H1 (cell line): Measurements from ENCODE around the gene ZRANB1. TPM values are rescaled to one million over a fixed set of nuclear protein-coding genes. Genes with fewer than 3 reads are reported as not detected.

ENCODE experiments used
- CTCF ChIA-PET: fragments of 300-600 bp; sonication (Branson Sonifier 250); formaldehyde crosslinking; loops from one replicate; lab custom pipeline; 2021; ENCODE audit not compliant: partially characterized antibody; lab: Charles Lee
- POLR2A ChIA-PET: fragments of 300-600 bp; sonication (Branson Sonifier 250); formaldehyde crosslinking; loops from one replicate; lab custom pipeline; 2021; ENCODE audit warnings: inconsistent platforms; ENCODE audit not compliant: partially characterized antibody; lab: Charles Lee
- DNase-seq, 2 experiments: peaks; one replicate each; pipeline versions ENCODE4 v3.0.0 to v3.0.0-alpha.2; 2010 to 2022; ENCODE audit warnings: low spot score in 2 of 2, low read depth in 1 of 2, mixed read lengths in 1 of 2
- FAIRE-seq: peaks from 2 replicates; lab custom pipeline; 2011; peaks lifted over from hg19 to GRCh38; lab: Jason Lieb, UNC
- H2AFZ ChIP-seq: 2 replicates; pipeline ENCODE4 v1.8.1; 2012; ENCODE audit warnings: low read length, inconsistent platforms
- H2AK5ac ChIP-seq: 2 replicates; pipeline ENCODE4 v1.6.1; 2013; ENCODE audit warnings: low read depth, low read length
- H2BK120ac ChIP-seq: replicated peaks from 2 replicates; pipeline ENCODE3; 2013; ENCODE audit warnings: low read depth, low read length, inconsistent platforms
- H2BK12ac ChIP-seq: 2 replicates; pipeline ENCODE4 v1.6.1; 2013; ENCODE audit warnings: low read depth, low read length
- H2BK15ac ChIP-seq: 2 replicates; pipeline ENCODE4 v1.6.1; 2013; ENCODE audit warnings: low read length
- H2BK20ac ChIP-seq: 2 replicates; pipeline ENCODE4 v1.6.1; 2013; ENCODE audit warnings: low read length
- H2BK5ac ChIP-seq: 2 replicates; pipeline ENCODE4 v1.6.1; 2013; ENCODE audit warnings: low read depth, low read length
- H3K14ac ChIP-seq: 2 replicates; pipeline ENCODE4 v1.6.1; 2013; ENCODE audit warnings: inconsistent platforms; ENCODE audit not compliant: insufficient read length
- H3K18ac ChIP-seq: 2 replicates; pipeline ENCODE4 v1.6.1; 2013; ENCODE audit warnings: low read length; ENCODE audit errors: extremely low read depth
- H3K23ac ChIP-seq: 2 replicates; pipeline ENCODE4 v1.6.1; 2013; ENCODE audit warnings: inconsistent platforms; ENCODE audit not compliant: insufficient read length
- H3K23me2 ChIP-seq: 2 replicates; pipeline ENCODE4 v1.6.1; 2013; ENCODE audit warnings: low read depth, low read length
- H3K27ac ChIP-seq: 2 replicates; pipeline ENCODE4 v1.6.1; 2011; ENCODE audit warnings: low read depth, low read length, inconsistent platforms
- H3K27me3 ChIP-seq, 4 experiments: replicated peaks in 1 of 4; 1 replicate in 1 of 4; 2 replicates in 3 of 4; pipeline versions ENCODE4 v1.6.1 to v1.8.1; 2011 to 2013; ENCODE audit warnings: low read length in 3 of 4, mild to moderate bottlenecking in 3 of 4, inconsistent platforms in 2 of 4, mixed read lengths in 2 of 4, moderate library complexity in 1 of 4; ENCODE audit not compliant: control insufficient read depth in 3 of 4, insufficient read depth in 3 of 4; ENCODE audit errors: extremely low read depth in 1 of 4
- H3K36me3 ChIP-seq, 4 experiments: 2 replicates each; pipeline versions ENCODE4 v1.6.1 to v1.8.1; 2011 to 2013; ENCODE audit warnings: mild to moderate bottlenecking in 4 of 4, low read length in 3 of 4, moderate library complexity in 2 of 4, control low read depth in 1 of 4, inconsistent platforms in 1 of 4; ENCODE audit not compliant: insufficient read depth in 4 of 4, control insufficient read depth in 2 of 4
- H3K4ac ChIP-seq: replicated peaks from 2 replicates; pipeline ENCODE3; 2013; ENCODE audit warnings: low read length, low read depth, mixed read lengths, inconsistent platforms; ENCODE audit not compliant: insufficient read length
- H3K4me1 ChIP-seq, 4 experiments: replicated peaks in 1 of 4; 1 replicate in 1 of 4; 2 replicates in 3 of 4; pipeline versions ENCODE4 v1.6.1 to v1.8.1; 2011 to 2013; ENCODE audit warnings: low read length in 3 of 4, inconsistent platforms in 2 of 4, mixed read lengths in 1 of 4; ENCODE audit not compliant: insufficient read depth in 4 of 4, control insufficient read depth in 3 of 4
- H3K4me2 ChIP-seq, 2 experiments: 2 replicates each; pipeline versions ENCODE4 v1.6.1 to v1.8.1; 2011 to 2013; ENCODE audit warnings: low read depth in 2 of 2, low read length in 2 of 2, control low read depth in 1 of 2, inconsistent platforms in 1 of 2, mild to moderate bottlenecking in 1 of 2; ENCODE audit not compliant: insufficient read depth in 1 of 2
- H3K4me3 ChIP-seq, 4 experiments: fragments of 200-600, 300-600 bp in 1 of 4; sonication (generic), shearing (Covaris generic), sonication (Bioruptor Twin) in 1 of 4; 2 replicates each; pipeline versions ENCODE4 v1.5.1 to v1.8.1; 2011 to 2016; ENCODE audit warnings: low read length in 4 of 4, low read depth in 3 of 4, control low read depth in 2 of 4, inconsistent platforms in 2 of 4, mild to moderate bottlenecking in 2 of 4, mixed read lengths in 1 of 4, moderate library complexity in 1 of 4; ENCODE audit not compliant: insufficient read depth in 2 of 4; ENCODE audit errors: extremely low read depth in 1 of 4
- H3K56ac ChIP-seq: replicated peaks from 2 replicates; pipeline ENCODE3; 2013; ENCODE audit warnings: low read depth, mild to moderate bottlenecking, mixed read lengths, low read length, inconsistent platforms; ENCODE audit not compliant: insufficient read length
- H3K79me1 ChIP-seq: 2 replicates; pipeline ENCODE4 v1.6.1; 2013; ENCODE audit warnings: low read depth, low read length, control low read depth
- H3K79me2 ChIP-seq, 2 experiments: 2 replicates each; pipeline versions ENCODE4 v1.6.1 to v1.8.1; 2012 to 2013; ENCODE audit warnings: low read length in 2 of 2, mild to moderate bottlenecking in 2 of 2, inconsistent platforms in 1 of 2; ENCODE audit not compliant: insufficient read depth in 2 of 2, control insufficient read depth in 1 of 2
- H3K9ac ChIP-seq, 4 experiments: replicated peaks in 1 of 4; 1 replicate in 1 of 4; 2 replicates in 3 of 4; pipeline versions ENCODE4 v1.6.1 to v1.8.1; 2011 to 2013; ENCODE audit warnings: low read depth in 3 of 4, low read length in 3 of 4, control low read depth in 2 of 4, mild to moderate bottlenecking in 2 of 4, moderate library complexity in 2 of 4, inconsistent platforms in 1 of 4; ENCODE audit errors: extremely low read depth in 1 of 4
- H3K9me3 ChIP-seq, 2 experiments: 2 replicates each; pipeline versions ENCODE4 v1.6.1 to v1.8.1; 2012 to 2013; ENCODE audit warnings: mild to moderate bottlenecking in 2 of 2, moderate library complexity in 2 of 2, control low read depth in 1 of 2, inconsistent platforms in 1 of 2, low read depth in 1 of 2, low read length in 1 of 2, mixed read lengths in 1 of 2; ENCODE audit not compliant: insufficient read depth in 2 of 2
- H4K20me1 ChIP-seq, 2 experiments: replicated peaks in 1 of 2; 2 replicates each; pipeline versions ENCODE3 to v1.8.1; 2011 to 2013; ENCODE audit warnings: inconsistent platforms in 2 of 2, low read length in 2 of 2, mild to moderate bottlenecking in 1 of 2; ENCODE audit not compliant: insufficient read depth in 2 of 2, control insufficient read depth in 1 of 2
- H4K5ac ChIP-seq: 2 replicates; pipeline ENCODE4 v1.6.1; 2013; ENCODE audit warnings: low read length, low read depth, mixed read lengths, inconsistent platforms; ENCODE audit not compliant: insufficient read length
- H4K8ac ChIP-seq: 2 replicates; pipeline ENCODE4 v1.8.0; 2013; ENCODE audit warnings: mild to moderate bottlenecking, moderate library complexity, low read length, inconsistent platforms; ENCODE audit not compliant: insufficient read depth; ENCODE audit errors: extremely low read depth
- H4K91ac ChIP-seq: replicated peaks from 2 replicates; pipeline ENCODE3; 2013; ENCODE audit warnings: low read length, mixed read lengths, inconsistent platforms; ENCODE audit not compliant: insufficient read length
- ASH2L ChIP-seq: fragments of 200-600, 300-600 bp; sonication (generic); IDR thresholded peaks from one replicate; pipeline ENCODE4 v1.7.1; 2017; ENCODE audit warnings: low read length
- BRCA1 ChIP-seq: IDR thresholded peaks from 2 replicates; pipeline ENCODE4 v1.6.1; 2012; ENCODE audit warnings: low read depth, low read length, improper control_type of control experiment
- CBX8 ChIP-seq: fragments of 300-800, 300-1000 bp; sonication (generic); IDR thresholded peaks from 2 replicates; pipeline ENCODE4 v1.7.1; 2016; ENCODE audit warnings: low read depth, low read length, borderline replicate concordance
- CHD2 ChIP-seq: IDR thresholded peaks from 2 replicates; pipeline ENCODE4 v1.6.1; 2012; ENCODE audit warnings: low read length, improper control_type of control experiment
- CREB1 ChIP-seq: IDR thresholded peaks from 2 replicates; pipeline ENCODE4 v1.6.1; 2012; ENCODE audit warnings: inconsistent platforms
- EZH2 ChIP-seq: fragments of 200-600 bp; sonication (generic); IDR thresholded peaks from 2 replicates; pipeline ENCODE4 v1.7.1; 2012; ENCODE audit warnings: low read depth, mild to moderate bottlenecking, moderate library complexity, low read length, inconsistent platforms; ENCODE audit not compliant: severe bottlenecking
- GTF2F1 ChIP-seq: IDR thresholded peaks from 2 replicates; pipeline ENCODE4 v1.6.1; 2012; ENCODE audit warnings: low read depth, low read length, improper control_type of control experiment, borderline replicate concordance
- JUN ChIP-seq: IDR thresholded peaks from 2 replicates; pipeline ENCODE4 v1.6.1; 2011; ENCODE audit warnings: low read depth, mild to moderate bottlenecking, improper control_type of control experiment, low read length
- JUND ChIP-seq: IDR thresholded peaks from 2 replicates; pipeline ENCODE4 v1.6.1; 2011; ENCODE audit warnings: mild to moderate bottlenecking, improper control_type of control experiment, low read length
- MAFK ChIP-seq: IDR thresholded peaks from 2 replicates; pipeline ENCODE4 v1.6.1; 2012; ENCODE audit warnings: low read depth, mild to moderate bottlenecking, improper control_type of control experiment, low read length
- MAX ChIP-seq: IDR thresholded peaks from 2 replicates; pipeline ENCODE4 v1.6.1; 2012; ENCODE audit warnings: inconsistent platforms
- NRF1 ChIP-seq: IDR thresholded peaks from 2 replicates; pipeline ENCODE4 v1.6.1; 2011; ENCODE audit warnings: mild to moderate bottlenecking, low read depth, low read length, improper control_type of control experiment
- POLR2A ChIP-seq, 2 experiments: IDR thresholded peaks; 1 replicate in 1 of 2; 2 replicates in 1 of 2; pipeline ENCODE4 v1.6.1; 2011; ENCODE audit warnings: low read depth in 2 of 2, low read length in 2 of 2, mild to moderate bottlenecking in 2 of 2; ENCODE audit errors: control extremely low read depth in 1 of 2
- SUZ12 ChIP-seq: fragments of 200-600 bp; sonication (generic); IDR thresholded peaks from 2 replicates; pipeline ENCODE4 v1.6.1; 2012; ENCODE audit warnings: mild to moderate bottlenecking, inconsistent platforms, low read length, moderate library complexity, mixed read lengths
- WGBS, 2 experiments: shearing (Covaris generic) in 1 of 2; methylation state at CpG; one replicate each; pipeline versions ENCODE4 v1.1.6 to v1.1.7; 2013 to 2015; ENCODE audit warnings: low lambda C conversion rate in 2 of 2, mixed read lengths in 2 of 2, inconsistent platforms in 1 of 2, low coverage in 1 of 2, missing lambda C conversion rate in 1 of 2; ENCODE audit not compliant: insufficient replicate concordance in 2 of 2, insufficient coverage in 1 of 2, insufficient read length in 1 of 2; ENCODE audit errors: extremely low coverage in 1 of 2, missing lambda C conversion rate in 1 of 2; 5-methylcytosine and 5-hydroxymethylcytosine counted together
- polyA plus RNA-seq, 7 experiments: library from polyadenylated mRNA; depleted of rRNA in 3 of 7; stranded (reverse) in 5 of 7; unstranded in 2 of 7; fragments of >200 nt in 5 of 7; fragments of 200-250 nt in 2 of 7; gene quantifications; 1 replicate in 5 of 7; 2 replicates in 1 of 7; 4 replicates in 1 of 7; pipeline versions ENCODE4 v1.2.1 to v1.2.3, GENCODE V29; 2011 to 2013; ENCODE audit warnings: missing spikeins in 2 of 7, mixed read lengths in 2 of 7
- total RNA-seq: library from RNA; stranded (reverse); fragmentation: NEBNext Ultra II Directional; extraction: Animal tissue kit (Norgen Biotek cat#: 25700); gene quantifications from 2 replicates; pipeline ENCODE4 v1.2.1, GENCODE V29; 2021

Gene ZRANB1
- total and polyA plus RNA-seq, 2 of the 8 experiments (the other 6 are each of a cell fraction or from before 2014, with no cell fraction given) = 6.1 to 19.9 TPM

GRCh38 chr10:125024497-125025234, 82.7 kb downstream of the ZRANB1 start:
- H3K27ac ChIP-seq = no peak overlapping the region
- H3K56ac ChIP-seq = no peak overlapping the region
- H3K23ac ChIP-seq = no peak overlapping the region
- H3K4me3 ChIP-seq = no peak overlapping the region
- peaks cover 7 to 14% of the 10 kb centered on the region in 2 experiments; a peak in 3 of 4 replicates for H3K9me3 ChIP-seq
- no peaks in the 10 kb centered on the region for H3K23me2 ChIP-seq
- H4K91ac ChIP-seq = no peak overlapping the region
- no peak overlapping the region for H2BK20ac ChIP-seq
- no peak overlapping the region for H3K4me2 ChIP-seq
- H2AFZ ChIP-seq = no peak overlapping the region
- H3K79me2 ChIP-seq = peaks cover 8 to 100% of the 10 kb centered on the region in 2 experiments; a peak in 3 of 4 replicates
- H3K36me3 ChIP-seq = peaks cover 6 to 61% (median 33%) of the 10 kb centered on the region in 4 experiments; a peak in 7 of 8 replicates
- H3K18ac ChIP-seq = no peak overlapping the region
- 93% methylated on average over 16 of the region's 16 CpGs; no CpG with 5 or more reads in 1 of the 2 experiments for WGBS, 2 experiments
- peaks cover 32% of the 10 kb centered on the region for H3K79me1 ChIP-seq
- H2BK5ac ChIP-seq = no peak overlapping the region
- H3K4ac ChIP-seq = no peak overlapping the region
- no peaks in the 10 kb centered on the region for H3K27me3 ChIP-seq
- ChIA-PET POLR2A (no interaction called here), CTCF (interaction anchor here (0.6 kb wide), 1 partner anchor 237 kb away, joined by 3 read pairs; no protein-coding TSS in a partner anchor)
- no peak overlapping the region for H2AK5ac ChIP-seq
- FAIRE-seq (no peak), DNase-seq (no peak)
- H2BK15ac ChIP-seq = no peak overlapping the region
- H3K4me1 ChIP-seq = peaks cover 0 to 5% (median 3%) of the 10 kb centered on the region in 4 experiments; a peak in 5 of 7 replicates
- H4K5ac ChIP-seq = no peak overlapping the region
- no peak overlapping the region for H2BK120ac ChIP-seq
- H4K20me1 ChIP-seq = peaks cover 36% of the 10 kb centered on the region in 2 experiments
- no peak overlapping the region for H2BK12ac ChIP-seq
- H3K9ac ChIP-seq = no peak overlapping the region
- no peak overlapping the region for H4K8ac ChIP-seq
- H3K14ac ChIP-seq = no peak overlapping the region
- TF ChIP-seq CBX8 = no peak
- TF ChIP-seq CREB1 = no peak
- no peak for TF ChIP-seq NRF1
- no peak for TF ChIP-seq EZH2
- no peak for TF ChIP-seq JUN
- no peak for TF ChIP-seq GTF2F1
- TF ChIP-seq BRCA1 = no peak
- no peak for TF ChIP-seq MAX
- TF ChIP-seq POLR2A (IDR thresholded peaks at IDR 0.05; ENCODE audit: control extremely low read depth in 1 of 2, low read depth in 2 of 2, low read length in 2 of 2) = no peak
- TF ChIP-seq CHD2 = no peak
- no peak for TF ChIP-seq ASH2L
- TF ChIP-seq JUND = no peak
- TF ChIP-seq MAFK = no peak
- TF ChIP-seq SUZ12 = no peak
